Right lobe of liver (tissue), 6 donors: ENCODE data around the gene OR2AP1. TPM values are rescaled to one million over a fixed set of nuclear protein-coding genes. Genes with fewer than 3 reads are reported as not detected.

Experiments
- ATAC-seq, 4 donors: fragments of 200-7000 bp; cut with Tn5 transposase; one replicate each; pipeline ENCODE4 v1.9.1; 2020; ENCODE audit warnings: mild to moderate bottlenecking in 4 of 4, moderate library complexity in 4 of 4
- DNase-seq, 3 donors: peaks; one replicate each; pipeline ENCODE4 v3.0.0-alpha.2; 2020
- H3K27ac ChIP-seq, 3 donors: fragments of 200-600 bp; one replicate each; pipeline ENCODE4 v1.8.0; 2022
- H3K27me3 ChIP-seq, 2 donors: fragments of 200-600 bp; one replicate each; pipeline ENCODE4 v1.8.0; 2022
- H3K36me3 ChIP-seq, 4 donors: fragments of 200-600 bp; sonication (generic) in 1 of 4; one replicate each; pipeline versions ENCODE4 v1.5.1 to v1.8.0; 2017 to 2022; ENCODE audit warnings: control low read depth in 1 of 4
- H3K4me1 ChIP-seq, 4 donors: fragments of 200-600 bp; sonication (generic) in 1 of 4; one replicate each; pipeline versions ENCODE4 v1.5.1 to v1.8.0; 2017 to 2022; ENCODE audit warnings: control low read depth in 1 of 4
- H3K4me3 ChIP-seq, 3 donors: fragments of 200-600 bp; one replicate each; pipeline ENCODE4 v1.8.0; 2022
- H3K9me3 ChIP-seq, 4 donors: fragments of 200-600 bp; sonication (generic) in 1 of 4; one replicate each; pipeline versions ENCODE4 v1.5.1 to v1.8.0; 2017 to 2022; ENCODE audit warnings: control low read depth in 1 of 4
- CTCF ChIP-seq, 4 donors: fragments of 200-600 bp in 3 of 4; fragments of 450-650 bp in 1 of 4; IDR thresholded peaks; one replicate each; pipeline versions ENCODE4 v1.5.1 to v1.8.0; 2016 to 2022; ENCODE audit warnings: antibody characterized with exemption in 4 of 4, mild to moderate bottlenecking in 2 of 4
- POLR2A ChIP-seq: fragments of 450-650 bp; IDR thresholded peaks from one replicate; pipeline ENCODE4 v1.6.1; 2017; ENCODE audit warnings: antibody characterized with exemption, mild to moderate bottlenecking
- WGBS: methylation state at CpG from one replicate; pipeline ENCODE4 v1.1.6; 2018; ENCODE audit warnings: low coverage, low lambda C conversion rate; ENCODE audit not compliant: insufficient coverage; ENCODE audit errors: missing lambda C conversion rate; 5-methylcytosine and 5-hydroxymethylcytosine counted together
- intact Hi-C, 2 donors: fragments of 100-400 bp; cut with DNase I; formaldehyde crosslinking; loops; one replicate each; pipeline versions ENCODE4 v1.11.2 to v1.14.1; 2022
- total RNA-seq, 6 experiments: library from RNA; depleted of rRNA in 2 of 6; stranded (reverse); fragments of >200 nt in 2 of 6; fragmentation: NEBNext Ultra II Directional in 3 of 6; extraction: Animal tissue kit (Norgen Biotek cat#: 25700) in 3 of 6; gene quantifications; one replicate each; pipeline versions ENCODE4 v1.1.0 to v1.2.4, GENCODE V29; 2016 to 2023
- donor health status: DM: no; HTN: yes; CAD: no.
- donor health status: DM: no; HTN: no; CAD: no.
- donor health status: DM: no; HTN: no; CAD: no.
- donor health status: DM: no; HTN: yes; CAD: no.
- donor health status: DM: no; HTN: yes; CAD: no.

OR2AP1 gene
- total RNA-seq, 6 experiments from 2014 or later, result not detected

GRCh38 chr12:55612646-55613045, 40.4 kb downstream of the OR2AP1 start:
- H3K9me3 ChIP-seq, result peaks cover 0 to 8% (median 2%) of the 10 kb centered on the region in 4 donors
- no peaks in the 10 kb centered on the region for H3K36me3 ChIP-seq
- DNase-seq (no peak), ATAC-seq (no peak)
- no peaks in the 10 kb centered on the region for H3K27me3 ChIP-seq
- intact Hi-C loops, result loop anchor here in 1 of 2 donors (10.0 kb wide), 1 partner anchor 418 kb away; no protein-coding TSS in a partner anchor
- H3K4me1 ChIP-seq, result no peaks in the 10 kb centered on the region
- no peak for TF ChIP-seq CTCF (IDR thresholded peaks at IDR 0.05)
- TF ChIP-seq POLR2A, result no peak
- H3K4me3 ChIP-seq, result no peak overlapping the region
- WGBS, result 49% methylated on average over 2 of the region's 2 CpGs
- no peak overlapping the region for H3K27ac ChIP-seq

- Histone ChIP-seq H3K4me1 (no peaks in the 10 kb centered on the region), H3K4me3 (no peak overlapping the region), H3K27me3 (no peaks in the 10 kb centered on the region), H3K36me3 (no peaks in the 10 kb centered on the region), H3K9me3 (peaks cover 0 to 8% (median 2%) of the 10 kb centered on the region in 4 donors), H3K27ac (no peak overlapping the region)
- DNase-seq, result no peak
- TF ChIP-seq POLR2A, result no peak
- TF ChIP-seq CTCF (IDR thresholded peaks at IDR 0.05), result no peak
- intact Hi-C loops, result loop anchor here in 1 of 2 donors (10.0 kb wide), 1 partner anchor 420 kb away; no protein-coding TSS in a partner anchor
- ATAC-seq, result no peak
- WGBS, result 77% methylated on average over 1 of the region's 1 CpG
These were observed 42.5 kb downstream of the OR2AP1 start for GRCh38 chr12:55614764-55615163.

GRCh38 chr12:55619354-55620138, 47.3 kb downstream of the OR2AP1 start:
- no peak for DNase-seq
- no peak overlapping the region for H3K27ac ChIP-seq
- TF ChIP-seq CTCF (IDR thresholded peaks at IDR 0.05) (peak; percentile 84 to 92 (median 87)), POLR2A (no peak)
- peaks cover 0 to 8% (median 2%) of the 10 kb centered on the region in 4 donors for H3K9me3 ChIP-seq
- 1% methylated on average over 6 of the region's 6 CpGs for WGBS
- no peaks in the 10 kb centered on the region for H3K27me3 ChIP-seq
- peak; percentile 96 to 99 (median 98) for ATAC-seq
- H3K4me1 ChIP-seq, result no peaks in the 10 kb centered on the region
- no peaks in the 10 kb centered on the region for H3K36me3 ChIP-seq
- no peak overlapping the region for H3K4me3 ChIP-seq
- intact Hi-C loops, result loop anchor here in 1 of 2 donors (10.0 kb wide), 1 partner anchor 425 kb away; no protein-coding TSS in a partner anchor

GRCh38 chr12:55624056-55624455, 51.8 kb downstream of the OR2AP1 start:
- no peak overlapping the region for H3K27ac ChIP-seq
- ATAC-seq (no peak), DNase-seq (no peak)
- H3K27me3 ChIP-seq, result no peaks in the 10 kb centered on the region
- H3K36me3 ChIP-seq, result no peaks in the 10 kb centered on the region
- TF ChIP-seq POLR2A (no peak), CTCF (IDR thresholded peaks at IDR 0.05) (no peak)
- H3K9me3 ChIP-seq, result no peaks in the 10 kb centered on the region
- H3K4me3 ChIP-seq, result no peak overlapping the region
- no peaks in the 10 kb centered on the region for H3K4me1 ChIP-seq
- intact Hi-C loops, result no loop called here

Other genes with a start within 250 kb of the OR2AP1 start
- gene OR6C3, start 241.7 kb upstream of the OR2AP1 start, total RNA-seq, result not detected
- gene OR6C75, start 209.5 kb upstream of the OR2AP1 start, total RNA-seq, result not detected
- not detected for gene OR6C65, start 171.9 kb upstream of the OR2AP1 start, total RNA-seq
- not detected for gene OR6C76, start 146.2 kb upstream of the OR2AP1 start, total RNA-seq
- gene OR6C2, start 128.4 kb upstream of the OR2AP1 start, total RNA-seq, result not detected
- gene OR6C70, start 102.3 kb upstream of the OR2AP1 start, total RNA-seq, result not detected
- gene OR6C68, start 80.1 kb upstream of the OR2AP1 start, total RNA-seq, result not detected
- not detected for gene OR6C4, start 22.9 kb upstream of the OR2AP1 start, total RNA-seq
- gene OR10P1, start 64.4 kb downstream of the OR2AP1 start, total RNA-seq, result not detected
- 10 to 100 TPM in 3 of 6 experiments, 1 to 10 TPM in 3; 3.1 to 20.1 (median 8.3) TPM for gene ITGA7, start 135.4 kb downstream of the OR2AP1 start, total RNA-seq
- gene BLOC1S1, start 143.6 kb downstream of the OR2AP1 start, total RNA-seq, result 100 to 1,000 TPM in 3 of 6 experiments, 10 to 100 TPM in 3; 81.8 to 175 (median 99.0) TPM
- 10 to 100 TPM; 26.3 to 52.5 (median 43.0) TPM for gene RDH5, start 147.9 kb downstream of the OR2AP1 start, total RNA-seq
- 100 to 1,000 TPM; 213 to 556 (median 317) TPM for gene CD63, start 156.5 kb downstream of the OR2AP1 start, total RNA-seq
- gene GDF11, start 170.7 kb downstream of the OR2AP1 start, total RNA-seq, result under 1 TPM; 0.25 to 0.95 (median 0.54) TPM
- gene SARNP, start 245.3 kb downstream of the OR2AP1 start, total RNA-seq, result 10 to 100 TPM; 11.3 to 22.3 (median 17.0) TPM
- gene ORMDL2, start 245.6 kb downstream of the OR2AP1 start, total RNA-seq, result 10 to 100 TPM; 20.2 to 35.4 (median 24.9) TPM